ENCODE measurements around the gene KCNK4. TPM values are rescaled to one million over a fixed set of nuclear protein-coding genes. Genes with fewer than 3 reads are reported as not detected.
A peak's percentile ranks its signal among the peaks of the same experiment; 100 is the strongest.

The KCNK4 gene
- polyA plus RNA-seq, 2 of the 4 experiments (the other 2 are of a cell fraction), result 0.12 TPM; not detected in 1

GRCh38 chr11:64245401-64245796, 45.7 kb upstream of the KCNK4 start:
- ATAC-seq (no peak), FAIRE-seq (no peak), DNase-seq (ENCODE audit: low read depth in 1 of 2, low spot score in 1 of 2) (no peak)
- Histone ChIP-seq H3K4me2 (peak overlapping the region; percentile 100), H3K9me3 (no peaks in the 10 kb centered on the region), H3K27ac (peak overlapping the region; percentile 99 to 100), H3K4me1 (peaks cover 40% of the 10 kb centered on the region), H3K4me3 (peak overlapping the region; percentile 84)
- 0% methylated on average over 4 of the region's 6 CpGs for WGBS (ENCODE audit: missing lambda C conversion rate)
- CTCF ChIA-PET, result interaction anchor here (0.9 to 12.2 kb wide), 7 partner anchors 13 to 110 kb away, joined by 3 to 220 read pairs (median 6); partner anchors contain the start of genes BAD, CATSPERZ and ESRRA
- POLR2A ChIA-PET, result interaction anchor here (0.6 to 6.0 kb wide), 7 partner anchors 25 to 107 kb away, joined by 3 to 53 read pairs (median 3); partner anchors contain the start of genes ESRRA and STIP1
- TF ChIP-seq HOXB13 (CRISPR knock-in tag; IDR thresholded peaks at IDR 0.05; ENCODE audit: low read depth), result no peak
- TF ChIP-seq, protein P1, sequence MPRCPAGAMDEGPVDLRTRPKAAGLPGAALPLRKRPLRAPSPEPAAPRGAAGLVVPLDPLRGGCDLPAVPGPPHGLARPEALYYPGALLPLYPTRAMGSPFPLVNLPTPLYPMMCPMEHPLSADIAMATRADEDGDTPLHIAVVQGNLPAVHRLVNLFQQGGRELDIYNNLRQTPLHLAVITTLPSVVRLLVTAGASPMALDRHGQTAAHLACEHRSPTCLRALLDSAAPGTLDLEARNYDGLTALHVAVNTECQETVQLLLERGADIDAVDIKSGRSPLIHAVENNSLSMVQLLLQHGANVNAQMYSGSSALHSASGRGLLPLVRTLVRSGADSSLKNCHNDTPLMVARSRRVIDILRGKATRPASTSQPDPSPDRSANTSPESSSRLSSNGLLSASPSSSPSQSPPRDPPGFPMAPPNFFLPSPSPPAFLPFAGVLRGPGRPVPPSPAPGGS (IDR thresholded peaks at IDR 0.05), result no peak
- TF ChIP-seq NPAS2 (CRISPR knock-in tag; IDR thresholded peaks at IDR 0.05; ENCODE audit: borderline replicate concordance), result no peak
- no peak for TF ChIP-seq ESRRA (IDR thresholded peaks at IDR 0.05; ENCODE audit: borderline replicate concordance, low read length)
- no peak for TF ChIP-seq MAX (IDR thresholded peaks at IDR 0.05)
- TF ChIP-seq HOXA7 (CRISPR knock-in tag; IDR thresholded peaks at IDR 0.05), result 0 out of 2 replicates have a peak, but pooled peaks have one; percentile 35
- TF ChIP-seq RAD21 (conservative IDR thresholded peaks at IDR 0.05 in 1 of 2, IDR thresholded peaks at IDR 0.05 in 1 of 2), result no peak
- TF ChIP-seq ZSCAN20 (CRISPR knock-in tag; IDR thresholded peaks at IDR 0.05), result no peak

- peak overlapping the region; percentile 84 for H3K4me3 ChIP-seq
- TF ChIP-seq E2F6 (IDR thresholded peaks at IDR 0.05; ENCODE audit: borderline replicate concordance, low read depth), result no peak
- no peak for TF ChIP-seq SMC3 (IDR thresholded peaks at IDR 0.05)
- TF ChIP-seq JUNB (IDR thresholded peaks at IDR 0.05), result no peak; the same call in 1 of the 2 replicates
- no peak for TF ChIP-seq HOXA7 (CRISPR knock-in tag; IDR thresholded peaks at IDR 0.05)
- no peak for TF ChIP-seq HOXB5 (CRISPR knock-in tag; IDR thresholded peaks at IDR 0.05)
- TF ChIP-seq TP53 (CRISPR knock-in tag; IDR thresholded peaks at IDR 0.05), result peak; percentile 50; the same call in 1 of the 2 replicates
- no peak for TF ChIP-seq NPAS2 (CRISPR knock-in tag; IDR thresholded peaks at IDR 0.05; ENCODE audit: borderline replicate concordance)
- peak; percentile 56; the same call in 1 of the 2 replicates for TF ChIP-seq GATA3 (IDR thresholded peaks at IDR 0.05; ENCODE audit: borderline replicate concordance)
- no peak for TF ChIP-seq ESRRA (IDR thresholded peaks at IDR 0.05; ENCODE audit: borderline replicate concordance, low read length)
- TF ChIP-seq TFCP2L1 (CRISPR knock-in tag; IDR thresholded peaks at IDR 0.05), result no peak
- TF ChIP-seq POLR2AphosphoS2 (conservative IDR thresholded peaks at IDR 0.05; ENCODE audit: low read length), result no peak
- no peak for TF ChIP-seq RNF2 (IDR thresholded peaks at IDR 0.05; ENCODE audit: borderline replicate concordance, low read depth)
- peak; percentile 47; the same call in 1 of the 2 replicates for TF ChIP-seq FOSL2 (IDR thresholded peaks at IDR 0.05)
- peak; percentile 94 for TF ChIP-seq FOSL2 (CRISPR knock-in tag; IDR thresholded peaks at IDR 0.05)
- TF ChIP-seq POLR2A (IDR thresholded peaks at IDR 0.05; ENCODE audit: low read length), result peak; percentile 92
- peak; percentile 68 for TF ChIP-seq MAX (IDR thresholded peaks at IDR 0.05)
- no peak for TF ChIP-seq HEYL (CRISPR knock-in tag; IDR thresholded peaks at IDR 0.05)
- peak overlapping the region; percentile 100 for H3K4me2 ChIP-seq
- peak; percentile 88 to 91 for DNase-seq (ENCODE audit: low read depth in 1 of 2, low spot score in 1 of 2)
- no peak for FAIRE-seq
- ATAC-seq, result peak; percentile 6 to 12; a peak in 5 of 6 replicates
- peak overlapping the region; percentile 99 to 100 for H3K27ac ChIP-seq
- peaks cover 45% of the 10 kb centered on the region for H3K4me1 ChIP-seq
- no peaks in the 10 kb centered on the region for H3K9me3 ChIP-seq
- CTCF ChIA-PET, result interaction anchor here (0.8 to 12.2 kb wide), 12 partner anchors 10 to 109 kb away, joined by 3 to 220 read pairs (median 5); partner anchors contain the start of genes BAD, CATSPERZ, ESRRA and NUDT22
- WGBS (ENCODE audit: missing lambda C conversion rate), result under 1% methylated on average over 28 of the region's 46 CpGs
- POLR2A ChIA-PET, result interaction anchor here (1.1 to 6.0 kb wide), 5 partner anchors 24 to 60 kb away, joined by 3 to 53 read pairs (median 10); partner anchors contain the start of genes ESRRA and STIP1
Observed at GRCh38 chr11:64245797-64246620, 45.1 kb upstream of the KCNK4 start.

All from A549 (cell line).